HEK293T (cell line): ENCODE results near the gene FAM107B.

ENCODE experiments used
- CTCF ChIA-PET: fragments of 350-600 bp; formaldehyde crosslinking; extraction: SDS; loops from one replicate; lab custom pipeline; 2021; ENCODE audit warnings: antibody characterized with exemption, inconsistent platforms; lab: Yijun Ruan, JAX
- POLR2A ChIA-PET: fragments of 350-600 bp; formaldehyde crosslinking; extraction: SDS; loops from one replicate; lab custom pipeline; 2020; ENCODE audit warnings: antibody characterized with exemption, inconsistent platforms; lab: Yijun Ruan, JAX
- DNase-seq: peaks from one replicate; pipeline ENCODE4 v3.0.0; 2012; ENCODE audit warnings: mixed read lengths; ENCODE audit errors: extremely low spot score
- ARNT ChIP-seq: fragments of 450-650 bp; IDR thresholded peaks from 2 replicates; pipeline ENCODE4 v1.6.1; 2017; ENCODE audit warnings: mild to moderate bottlenecking
- BHLHE40 ChIP-seq: fragments of 450-650 bp; IDR thresholded peaks from 2 replicates; pipeline ENCODE4 v1.6.1; 2016; ENCODE audit warnings: mild to moderate bottlenecking, moderate library complexity, borderline replicate concordance
- CTBP1 ChIP-seq: fragments of 450-650 bp; IDR thresholded peaks from 2 replicates; pipeline ENCODE4 v1.6.1; 2016; ENCODE audit warnings: borderline replicate concordance
- ELF4 ChIP-seq: fragments of 450-650 bp; IDR thresholded peaks from 2 replicates; pipeline ENCODE4 v1.6.1; 2017; ENCODE audit warnings: antibody characterized with exemption
- FOXA1 ChIP-seq: fragments of 450-650 bp; IDR thresholded peaks from 2 replicates; pipeline ENCODE4 v1.6.1; 2016; ENCODE audit warnings: mild to moderate bottlenecking
- FOXK2 ChIP-seq: fragments of 450-650 bp; IDR thresholded peaks from 2 replicates; pipeline ENCODE4 v1.6.1; 2016; ENCODE audit warnings: mild to moderate bottlenecking
- FOXM1 ChIP-seq: fragments of 450-650 bp; IDR thresholded peaks from 2 replicates; pipeline ENCODE4 v1.6.1; 2017; ENCODE audit warnings: mild to moderate bottlenecking, borderline replicate concordance
- HDGF ChIP-seq: fragments of 450-650 bp; IDR thresholded peaks from 2 replicates; pipeline ENCODE4 v1.6.1; 2017; ENCODE audit warnings: antibody characterized with exemption, borderline replicate concordance
- L3MBTL2 ChIP-seq: fragments of 450-650 bp; conservative IDR thresholded peaks from 2 replicates; pipeline ENCODE4 v1.6.1; 2016; ENCODE audit warnings: mild to moderate bottlenecking
- LEF1 ChIP-seq: fragments of 450-650 bp; IDR thresholded peaks from 2 replicates; pipeline ENCODE4 v1.6.1; 2017; ENCODE audit warnings: mild to moderate bottlenecking, borderline replicate concordance
- NFRKB ChIP-seq: fragments of 450-650 bp; IDR thresholded peaks from 2 replicates; pipeline ENCODE4 v1.6.1; 2016; ENCODE audit warnings: mild to moderate bottlenecking, moderate library complexity
- SP1 ChIP-seq: fragments of 450-650 bp; IDR thresholded peaks from 2 replicates; pipeline ENCODE4 v1.6.1; 2017
- SUZ12 ChIP-seq: fragments of 450-650 bp; IDR thresholded peaks from 2 replicates; pipeline ENCODE4 v1.6.1; 2016; ENCODE audit warnings: mild to moderate bottlenecking
- TARDBP ChIP-seq: fragments of 450-650 bp; IDR thresholded peaks from 2 replicates; pipeline ENCODE4 v1.6.1; 2016
- ZNF384 ChIP-seq: fragments of 450-650 bp; IDR thresholded peaks from 2 replicates; pipeline ENCODE4 v1.6.1; 2016
- TF ChIP-seq, protein P1 (sequence below): fragments of 450-650 bp; IDR thresholded peaks from 2 replicates; pipeline ENCODE4 v1.6.1; 2016

Gene FAM107B

DNA sequence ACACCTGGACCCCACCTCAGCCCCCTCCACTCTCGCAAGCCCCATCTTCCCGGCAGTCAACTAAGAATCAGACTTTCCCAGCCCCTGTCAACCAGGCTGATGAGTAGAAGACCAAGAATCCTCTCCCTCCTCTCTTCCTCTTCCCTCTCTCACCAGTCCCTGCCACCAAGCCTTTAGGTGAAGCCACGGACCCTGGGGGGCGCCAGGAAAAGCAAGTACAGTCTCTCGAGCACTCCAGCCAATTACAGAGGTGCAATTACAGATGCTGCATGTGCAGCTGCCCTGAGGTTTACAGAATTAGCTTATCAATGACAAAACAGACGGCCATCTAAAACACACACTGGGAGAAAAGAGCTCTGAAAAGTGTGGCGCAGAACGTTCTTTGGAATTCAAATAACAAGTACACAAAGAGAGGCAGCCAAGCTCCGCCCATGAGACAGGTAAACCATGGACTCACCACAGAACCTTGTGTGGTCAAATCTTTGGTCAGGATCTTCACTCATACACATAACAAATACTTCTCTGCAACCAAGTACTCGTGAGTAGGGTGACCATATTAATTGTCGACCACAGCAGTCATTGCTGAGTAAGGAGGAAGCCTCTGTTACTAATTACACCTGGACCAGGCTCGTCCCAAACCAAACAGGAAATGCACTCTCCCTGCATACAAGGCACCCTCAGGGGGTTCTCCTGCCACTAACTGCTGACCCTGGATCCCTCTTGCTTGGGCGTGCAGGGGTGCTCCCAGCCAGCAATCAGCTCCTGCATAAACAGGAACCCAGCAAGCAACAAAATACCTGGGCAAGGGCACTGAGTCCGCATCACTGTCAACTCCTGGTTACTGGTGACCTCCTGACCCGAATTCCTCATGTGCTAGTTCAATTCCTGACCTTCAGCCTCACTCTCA lies 189.2 kb downstream of the FAM107B start:
- POLR2A ChIA-PET = no interaction called here
- TF ChIP-seq ARNT = no peak
- no peak for TF ChIP-seq LEF1
- no peak for TF ChIP-seq FOXK2
- CTCF ChIA-PET = no interaction called here
- no peak for DNase-seq

DNA sequence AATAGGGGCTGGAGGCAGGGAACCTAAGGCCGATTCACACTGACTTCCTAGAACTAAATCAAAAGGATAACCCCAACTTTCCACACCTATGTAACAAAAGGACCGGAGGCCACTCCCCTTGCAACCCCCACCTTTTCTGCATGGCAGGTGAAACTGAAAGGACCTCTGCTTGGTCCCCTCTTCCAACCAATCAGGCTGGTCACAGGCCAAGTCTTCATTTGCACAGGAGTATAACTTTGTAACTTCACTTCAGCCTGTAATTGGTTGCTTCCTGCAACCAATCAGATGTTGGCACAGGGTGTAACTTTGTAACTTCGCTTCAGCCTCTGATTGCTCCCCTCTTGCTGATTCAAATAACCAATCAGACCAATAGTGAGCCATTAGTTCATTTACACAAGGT lies 190.0 kb downstream of the FAM107B start:
- no peak for TF ChIP-seq LEF1
- no peak for TF ChIP-seq FOXK2
- TF ChIP-seq CTBP1 = no peak
- no peak for TF ChIP-seq BHLHE40
- no peak for TF ChIP-seq SUZ12
- no peak for TF ChIP-seq ELF4
- TF ChIP-seq HDGF = no peak
- no peak for TF ChIP-seq FOXA1
- TF ChIP-seq, protein P1, sequence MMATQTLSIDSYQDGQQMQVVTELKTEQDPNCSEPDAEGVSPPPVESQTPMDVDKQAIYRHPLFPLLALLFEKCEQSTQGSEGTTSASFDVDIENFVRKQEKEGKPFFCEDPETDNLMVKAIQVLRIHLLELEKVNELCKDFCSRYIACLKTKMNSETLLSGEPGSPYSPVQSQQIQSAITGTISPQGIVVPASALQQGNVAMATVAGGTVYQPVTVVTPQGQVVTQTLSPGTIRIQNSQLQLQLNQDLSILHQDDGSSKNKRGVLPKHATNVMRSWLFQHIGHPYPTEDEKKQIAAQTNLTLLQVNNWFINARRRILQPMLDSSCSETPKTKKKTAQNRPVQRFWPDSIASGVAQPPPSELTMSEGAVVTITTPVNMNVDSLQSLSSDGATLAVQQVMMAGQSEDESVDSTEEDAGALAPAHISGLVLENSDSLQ = no peak
- no peak for TF ChIP-seq NFRKB
- no peak for TF ChIP-seq ARNT
- no peak for TF ChIP-seq TARDBP
- no peak for TF ChIP-seq SP1
- no peak for TF ChIP-seq FOXM1
- TF ChIP-seq ZNF384 = no peak
- TF ChIP-seq L3MBTL2 = no peak
- POLR2A ChIA-PET = no interaction called here
- CTCF ChIA-PET = no interaction called here
- DNase-seq = no peak

DNA sequence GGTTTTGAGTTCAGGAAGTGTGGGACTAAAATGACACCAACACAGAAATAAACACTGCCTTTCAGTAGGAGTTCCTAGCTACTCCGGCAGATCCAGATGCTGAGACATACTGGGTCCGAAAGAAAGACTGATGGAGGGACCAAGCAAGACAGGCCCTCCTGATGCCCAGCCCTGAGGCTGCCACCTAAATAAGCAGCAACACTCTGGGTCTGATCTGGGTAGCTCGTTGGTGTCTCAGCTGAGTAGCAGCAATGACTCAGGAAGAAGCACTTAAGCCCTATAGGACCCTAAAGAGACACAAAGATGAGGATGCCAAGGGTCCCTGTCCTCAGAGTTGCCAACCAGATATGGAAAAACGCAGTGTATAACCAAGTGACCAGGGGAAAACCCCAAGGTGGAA lies 190.7 kb downstream of the FAM107B start:
- ChIA-PET POLR2A (no interaction called here), CTCF (no interaction called here)
- no peak for TF ChIP-seq HDGF
- no peak for TF ChIP-seq FOXK2
- no peak for TF ChIP-seq ZNF384
- no peak for TF ChIP-seq SUZ12
- TF ChIP-seq TARDBP = no peak
- TF ChIP-seq FOXA1 = no peak
- TF ChIP-seq CTBP1 = no peak
- TF ChIP-seq ELF4 = no peak
- TF ChIP-seq NFRKB = no peak
- TF ChIP-seq ARNT = no peak
- TF ChIP-seq FOXM1 = no peak
- no peak for TF ChIP-seq SP1
- no peak for TF ChIP-seq L3MBTL2
- no peak for TF ChIP-seq BHLHE40
- TF ChIP-seq LEF1 = no peak
- TF ChIP-seq, protein P1 = no peak
- no peak for DNase-seq

DNA sequence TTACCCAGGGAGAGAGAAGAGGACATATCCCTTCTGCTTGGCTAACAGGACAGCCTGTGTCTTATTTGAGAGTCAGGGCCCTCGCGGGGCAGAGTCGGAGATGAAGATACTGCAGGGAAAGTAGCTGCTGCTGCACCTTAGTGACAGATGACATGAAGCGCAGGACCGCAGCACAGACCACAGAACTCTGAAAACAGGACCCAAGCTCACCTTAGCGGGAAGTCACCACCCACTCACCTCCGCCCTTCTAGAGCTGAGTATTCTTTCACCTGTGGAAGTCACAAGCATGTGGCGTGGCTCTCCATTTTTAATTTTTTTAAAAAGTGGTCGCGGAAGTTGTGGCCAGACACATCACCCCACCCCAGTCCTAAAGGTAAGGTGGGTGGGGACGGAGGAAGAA lies 191.4 kb downstream of the FAM107B start:
- ChIA-PET POLR2A (no interaction called here), CTCF (no interaction called here)
- no peak for DNase-seq
- TF ChIP-seq FOXA1 (no peak), LEF1 (no peak), SP1 (no peak), L3MBTL2 (no peak), CTBP1 (no peak), HDGF (no peak), ZNF384 (no peak)
- TF ChIP-seq, protein P1 = no peak

GRCh38 chr10:14581553-14582321 lies 193.0 kb downstream of the FAM107B start:
- DNase-seq = no peak
- TF ChIP-seq FOXA1 (no peak), ARNT (no peak), ZNF384 (no peak), ELF4 (no peak), NFRKB (no peak), TARDBP (no peak), SUZ12 (no peak), HDGF (no peak), CTBP1 (no peak), FOXK2 (no peak), BHLHE40 (no peak), L3MBTL2 (no peak), FOXM1 (no peak)
- POLR2A ChIA-PET = no interaction called here
- CTCF ChIA-PET = no interaction called here
